Measurements from ENCODE around the gene CH25H.

Gene CH25H

DNA sequence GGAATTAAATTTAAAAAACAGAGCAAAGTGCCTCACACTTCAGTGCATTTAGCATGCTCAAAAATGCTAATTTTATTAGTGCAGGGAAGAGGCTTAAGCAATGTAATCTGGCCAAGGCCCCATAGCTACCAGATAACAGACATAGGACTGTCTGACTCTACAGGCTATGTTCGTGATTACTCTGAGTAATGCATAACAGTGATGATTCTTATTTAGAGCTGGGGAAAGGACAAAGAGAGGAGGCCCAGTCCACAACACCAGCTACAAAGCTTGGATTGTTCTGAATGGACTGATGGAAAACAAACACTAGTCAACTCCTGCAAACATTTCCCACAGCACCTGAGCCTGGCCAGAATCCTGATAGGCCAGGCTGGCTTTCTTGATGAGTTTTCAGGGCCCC, 8.4 kb upstream of the CH25H start:
- TF ChIP-seq GATA3 (IDR thresholded peaks at IDR 0.05; ENCODE audit: low read depth, low read length) (no peak), GATA2 (IDR thresholded peaks at IDR 0.05; ENCODE audit: low read depth, low read length) (no peak)

DNA sequence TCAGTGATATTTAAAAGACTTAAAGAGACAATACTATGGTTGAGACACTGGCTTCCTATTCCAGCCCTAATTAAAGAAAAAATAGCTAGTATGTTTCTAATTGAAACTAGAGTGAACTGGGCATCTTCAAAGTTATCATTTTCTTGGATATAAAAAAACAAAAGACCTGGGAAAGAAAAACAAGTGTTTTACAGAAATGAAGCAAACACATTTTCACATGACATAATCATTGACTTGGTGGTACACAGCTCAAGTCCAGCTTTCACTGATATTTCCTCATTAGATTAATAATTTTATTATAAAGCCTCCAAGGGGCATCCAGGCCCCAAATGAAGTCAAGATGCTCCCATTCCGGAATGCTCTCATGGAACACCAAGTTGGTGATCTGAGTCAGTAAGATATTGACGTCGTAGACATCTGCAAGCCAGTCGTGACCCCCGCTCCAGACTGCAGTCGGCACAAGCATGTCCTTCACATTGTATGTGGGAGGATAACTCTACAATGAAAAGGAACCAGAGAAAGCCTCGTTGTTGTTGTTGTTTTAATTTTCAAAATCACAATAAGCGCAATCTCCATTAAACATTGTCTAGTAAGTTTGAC, 7.5 kb upstream of the CH25H start:
- TF ChIP-seq GATA2 (IDR thresholded peaks at IDR 0.05; ENCODE audit: low read depth, low read length) (no peak), GATA3 (IDR thresholded peaks at IDR 0.05; ENCODE audit: low read depth, low read length) (no peak)

DNA sequence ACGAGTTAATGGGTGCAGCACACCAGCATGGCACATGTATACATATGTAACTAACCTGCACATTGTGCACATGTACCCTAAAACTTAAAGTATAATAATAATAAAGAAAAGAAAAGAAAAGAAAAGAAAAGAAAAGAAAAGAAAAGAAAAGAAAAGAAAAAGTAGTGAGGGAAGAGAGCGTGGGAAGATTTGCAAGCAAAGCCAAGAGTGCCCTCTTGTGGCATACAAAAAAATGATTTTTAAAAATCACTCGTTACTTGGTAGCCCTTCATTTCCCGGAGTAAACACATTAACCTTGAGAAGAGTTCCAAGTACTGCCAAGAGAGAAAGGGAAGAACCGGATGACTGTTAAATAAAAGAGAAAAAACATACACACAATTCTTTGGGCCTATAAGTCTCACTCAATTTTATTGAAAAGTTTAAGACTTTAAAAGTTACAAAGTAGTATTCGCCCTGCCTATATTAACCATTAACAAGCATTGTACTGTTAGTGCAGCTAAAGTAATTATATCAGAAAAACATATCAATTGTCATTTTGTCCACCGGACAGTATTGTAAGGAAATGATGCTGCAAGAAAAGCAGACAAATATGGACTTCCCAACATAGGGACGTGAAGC, 6.2 kb upstream of the CH25H start:
- no peak for TF ChIP-seq GATA2 (IDR thresholded peaks at IDR 0.05; ENCODE audit: low read depth, low read length)
- no peak for TF ChIP-seq GATA3 (IDR thresholded peaks at IDR 0.05; ENCODE audit: low read depth, low read length)

DNA sequence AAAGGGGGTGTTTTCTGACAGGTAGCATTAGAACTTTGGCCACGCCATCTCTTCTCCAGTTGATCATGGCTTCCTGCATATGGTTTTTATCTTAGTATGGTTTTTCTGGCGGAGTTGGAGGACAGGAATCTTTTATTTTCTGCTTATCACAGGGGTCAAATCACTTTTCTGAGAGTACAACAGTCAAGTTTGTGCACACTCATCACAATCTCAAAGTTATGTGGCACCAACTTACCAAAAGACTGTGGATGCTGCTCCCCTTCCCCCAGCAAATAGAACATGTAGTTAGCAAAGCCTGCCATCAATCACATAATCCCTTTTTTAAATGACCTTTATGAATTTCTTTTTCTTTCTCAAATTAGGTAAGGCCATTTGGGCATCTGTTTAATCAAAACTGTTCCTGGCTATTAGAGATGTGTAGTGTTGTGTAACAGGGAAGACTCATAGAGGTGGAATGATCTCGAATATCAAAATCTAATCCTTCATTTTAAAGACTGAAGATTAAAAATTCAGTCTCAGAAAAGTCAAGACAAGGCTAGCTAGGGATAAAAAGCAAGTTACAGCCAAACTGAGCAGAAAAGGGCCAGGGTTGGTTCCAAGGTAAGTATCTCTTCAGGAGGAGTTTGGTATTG, 3.8 kb upstream of the CH25H start:
- TF ChIP-seq GATA3 (IDR thresholded peaks at IDR 0.05; ENCODE audit: low read depth, low read length) (no peak), GATA2 (IDR thresholded peaks at IDR 0.05; ENCODE audit: low read depth, low read length) (no peak)

DNA sequence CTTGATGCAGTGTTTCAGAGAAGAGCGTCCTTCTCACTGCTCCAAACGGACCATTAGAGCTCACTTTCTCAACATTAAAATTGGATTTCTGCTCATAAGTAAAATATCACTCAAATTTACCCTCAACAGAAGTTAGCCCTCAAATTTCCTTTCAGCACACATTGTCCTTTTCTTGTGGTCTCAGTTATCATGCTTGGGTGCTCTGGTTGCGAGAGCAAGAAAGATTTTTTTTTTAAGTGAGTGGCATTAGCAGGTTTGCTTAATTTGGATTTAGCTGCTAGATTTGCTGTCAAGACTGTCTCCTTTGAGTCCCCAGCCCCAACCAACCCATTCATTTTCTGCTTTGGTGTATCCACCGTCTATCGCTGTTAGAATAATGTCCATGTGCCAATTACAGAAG, 2.6 kb upstream of the CH25H start:
- TF ChIP-seq GATA2 (IDR thresholded peaks at IDR 0.05; ENCODE audit: low read depth, low read length) = no peak
- TF ChIP-seq GATA3 (IDR thresholded peaks at IDR 0.05; ENCODE audit: low read depth, low read length) = no peak

DNA sequence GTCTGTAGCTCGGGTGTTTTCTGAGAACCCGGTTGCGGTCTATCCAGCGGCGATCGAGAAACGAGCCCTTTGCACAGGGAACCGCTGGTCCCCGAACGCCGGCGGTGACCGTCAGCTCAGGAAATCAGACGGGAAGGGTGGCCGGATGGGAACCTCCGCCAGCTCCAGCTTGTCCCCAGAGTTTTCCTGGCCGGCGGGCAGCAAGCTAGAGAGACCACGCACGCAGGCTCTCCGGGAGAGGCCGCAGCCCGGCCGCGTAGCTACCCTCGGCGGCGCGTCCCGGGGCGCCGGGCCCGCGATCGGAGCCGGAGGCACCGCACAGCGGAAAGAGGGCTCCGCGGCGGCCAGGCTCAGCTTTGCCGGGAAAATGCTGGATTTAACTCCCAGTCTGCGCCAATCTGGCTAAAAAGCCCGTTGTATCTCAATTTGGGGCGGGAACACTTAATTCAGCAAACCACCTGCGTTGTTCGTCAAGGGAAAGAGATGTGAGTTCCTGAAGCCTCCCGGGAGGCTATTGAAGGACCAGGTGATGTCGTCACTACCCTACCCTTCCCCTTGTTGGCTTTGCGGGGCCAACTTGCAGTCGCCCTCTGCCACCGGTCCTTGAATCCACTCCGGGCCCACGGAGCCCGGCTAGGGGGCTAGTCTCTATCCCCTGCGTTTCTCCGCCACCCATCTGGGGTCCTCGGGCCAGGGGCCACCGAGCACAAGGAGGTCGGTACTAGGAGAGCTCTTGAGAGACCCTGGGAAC, 859 bp upstream of the CH25H start:
- TF ChIP-seq GATA2 (IDR thresholded peaks at IDR 0.05; ENCODE audit: low read depth, low read length) = no peak
- TF ChIP-seq GATA3 (IDR thresholded peaks at IDR 0.05; ENCODE audit: low read depth, low read length) = no peak

DNA sequence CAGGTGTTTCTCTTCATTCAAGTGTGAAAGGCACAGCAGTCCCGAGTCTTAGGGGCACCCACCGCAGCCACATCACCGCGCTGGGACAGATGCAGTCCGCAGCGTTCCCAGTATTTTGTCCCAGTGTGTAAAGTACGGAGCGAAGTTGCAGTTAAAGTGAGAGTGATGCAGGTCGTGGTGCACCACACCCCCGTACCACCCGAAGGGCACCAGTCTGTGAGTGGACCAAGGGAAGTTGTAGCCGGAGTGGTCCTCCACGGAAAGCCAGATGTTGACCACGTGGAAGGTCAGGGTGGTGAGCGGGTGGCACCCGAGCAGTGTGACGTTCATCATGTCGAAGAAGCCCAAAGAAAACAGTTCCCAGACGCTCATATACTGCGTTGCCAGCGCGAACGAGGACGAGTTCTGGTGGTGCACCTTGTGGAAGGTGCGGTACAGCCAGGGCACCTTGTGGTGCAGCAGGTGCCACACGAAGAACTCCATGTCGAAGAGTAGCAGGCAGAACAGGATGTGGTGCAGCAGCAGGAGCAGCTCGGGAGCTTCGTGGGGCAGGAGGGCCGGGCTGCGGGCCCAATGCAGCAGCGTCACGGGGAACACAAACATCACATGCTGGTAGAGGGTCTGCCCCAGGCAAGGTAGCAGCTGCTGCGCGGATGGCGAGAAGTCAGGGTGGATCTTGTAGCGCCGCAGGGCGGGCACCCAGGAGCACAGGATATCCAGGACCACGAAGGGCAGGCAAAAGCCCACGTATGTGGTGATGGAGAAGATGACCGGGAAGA, 526 bp downstream of the CH25H start:
- TF ChIP-seq GATA2 (IDR thresholded peaks at IDR 0.05; ENCODE audit: low read depth, low read length) (no peak), GATA3 (IDR thresholded peaks at IDR 0.05; ENCODE audit: low read depth, low read length) (no peak)

DNA sequence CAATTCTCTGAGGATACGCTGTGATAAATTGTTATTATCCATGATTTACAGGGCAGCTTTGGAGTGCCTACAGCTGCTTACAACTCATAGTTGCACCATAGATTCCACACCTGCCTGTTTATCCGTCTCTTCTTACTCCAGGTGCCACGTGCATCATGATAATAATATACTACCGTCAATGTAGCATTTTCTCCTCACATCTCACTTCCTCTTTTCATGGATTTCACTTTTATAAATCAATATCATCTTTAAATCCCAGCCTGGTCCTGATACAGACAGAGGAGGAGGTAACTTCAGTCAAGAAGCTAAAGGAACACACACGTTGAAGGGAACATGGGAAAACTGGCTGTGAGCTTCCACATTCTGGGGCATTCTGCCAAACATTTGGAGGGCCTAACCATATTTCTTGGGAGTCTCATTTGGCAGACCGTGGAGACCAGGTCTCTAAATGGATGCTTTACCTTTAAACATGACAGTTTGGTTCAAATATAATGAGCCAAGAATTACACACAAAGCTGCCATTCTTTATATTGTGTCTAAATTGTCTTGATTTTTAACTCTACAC, 2.4 kb downstream of the CH25H start:
- TF ChIP-seq GATA2 (IDR thresholded peaks at IDR 0.05; ENCODE audit: low read depth, low read length) = no peak
- no peak for TF ChIP-seq GATA3 (IDR thresholded peaks at IDR 0.05; ENCODE audit: low read depth, low read length)

DNA sequence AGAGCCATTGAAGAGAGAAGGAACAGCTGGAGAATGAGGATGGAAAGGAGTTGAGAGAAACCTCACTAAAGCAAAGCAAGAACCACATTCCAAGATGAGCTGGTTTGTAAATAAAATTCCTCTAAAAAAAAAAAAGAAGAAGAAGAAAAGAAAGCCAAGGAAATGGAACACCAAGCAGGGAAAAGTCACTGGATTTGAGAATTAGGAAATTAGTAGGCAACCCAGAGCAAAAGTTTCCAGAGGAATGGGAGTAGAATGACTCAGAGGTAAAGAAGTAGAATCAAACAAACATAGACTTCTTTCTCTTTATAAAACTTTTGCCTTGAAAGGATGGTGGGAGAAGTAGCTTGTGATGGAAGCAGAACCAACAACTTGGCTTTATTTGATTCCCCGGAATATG, 3.9 kb downstream of the CH25H start:
- TF ChIP-seq GATA2 (IDR thresholded peaks at IDR 0.05; ENCODE audit: low read depth, low read length) = no peak
- no peak for TF ChIP-seq GATA3 (IDR thresholded peaks at IDR 0.05; ENCODE audit: low read depth, low read length)

DNA sequence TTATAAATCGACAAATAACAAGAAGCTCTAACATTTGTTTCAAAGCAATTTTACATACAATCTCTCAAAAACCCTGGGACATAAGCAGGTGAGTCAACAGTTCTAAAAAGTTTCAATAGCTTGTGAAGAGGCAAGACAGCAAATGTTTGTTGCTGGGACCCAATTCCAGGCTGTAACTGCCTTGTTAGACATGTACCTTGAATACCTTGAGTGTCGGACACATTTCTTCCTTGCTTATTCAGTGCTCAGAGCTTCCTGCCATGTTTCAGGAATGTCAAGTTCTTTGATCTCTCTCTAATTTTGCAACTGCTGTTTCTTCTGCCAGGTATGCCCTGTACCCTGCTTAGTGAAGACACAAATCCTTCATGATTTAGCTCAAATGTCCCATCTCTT, 5.1 kb downstream of the CH25H start:
- no peak for TF ChIP-seq GATA3 (IDR thresholded peaks at IDR 0.05; ENCODE audit: low read depth, low read length)

DNA sequence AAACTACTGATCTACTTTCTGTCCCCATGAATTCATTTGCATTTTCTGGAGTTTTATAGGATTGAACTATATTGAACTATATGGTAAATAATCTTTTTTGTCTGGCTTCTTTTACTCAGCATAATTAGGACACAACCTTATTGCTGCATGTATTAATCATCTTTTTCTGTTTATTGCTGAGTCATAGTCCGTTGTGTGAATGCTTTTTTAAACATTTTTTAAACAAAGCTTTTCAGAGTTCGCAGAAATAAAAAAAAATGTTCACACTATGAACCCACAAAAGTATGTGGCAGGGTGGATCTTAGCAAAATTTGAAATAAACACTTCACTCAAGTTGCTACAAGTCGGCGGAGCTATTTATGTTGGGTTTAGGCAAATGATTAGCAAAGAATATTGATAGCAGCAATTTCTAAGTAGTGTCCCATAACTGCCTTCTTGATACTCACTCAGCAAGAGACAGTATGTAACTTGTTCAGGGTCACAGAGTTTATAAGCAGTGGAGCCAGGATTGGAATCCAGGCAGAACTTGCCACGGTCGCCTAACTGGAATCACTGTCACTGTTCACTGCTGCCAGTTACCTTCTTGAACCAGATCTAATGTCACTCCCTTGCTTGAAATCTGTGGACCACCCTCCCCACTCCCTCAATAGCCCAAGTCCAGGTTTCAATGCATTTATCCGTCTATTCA, 5.6 kb downstream of the CH25H start:
- TF ChIP-seq GATA2 (IDR thresholded peaks at IDR 0.05; ENCODE audit: low read depth, low read length) = no peak

DNA sequence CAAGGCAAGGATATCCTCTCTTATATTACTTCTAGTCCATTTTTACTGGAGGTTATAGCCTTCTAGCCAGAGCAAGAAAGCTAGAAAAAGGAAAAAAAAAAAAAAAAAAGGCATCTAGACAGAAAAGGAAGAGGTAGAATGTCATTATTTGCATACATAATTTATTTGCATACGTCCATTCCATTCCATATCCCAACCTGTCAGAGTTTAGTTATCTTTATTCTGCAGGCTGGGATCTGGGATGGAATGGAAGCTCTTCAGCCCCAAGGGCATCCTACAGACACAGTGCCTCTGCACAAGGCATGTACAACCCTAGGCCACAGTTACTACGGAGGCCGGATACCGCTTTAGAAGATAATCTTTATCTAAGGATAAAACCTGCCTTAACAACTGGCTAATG, 9.6 kb downstream of the CH25H start:
- TF ChIP-seq GATA3 (IDR thresholded peaks at IDR 0.05; ENCODE audit: low read depth, low read length) (no peak), GATA2 (IDR thresholded peaks at IDR 0.05; ENCODE audit: low read depth, low read length) (no peak)

DNA sequence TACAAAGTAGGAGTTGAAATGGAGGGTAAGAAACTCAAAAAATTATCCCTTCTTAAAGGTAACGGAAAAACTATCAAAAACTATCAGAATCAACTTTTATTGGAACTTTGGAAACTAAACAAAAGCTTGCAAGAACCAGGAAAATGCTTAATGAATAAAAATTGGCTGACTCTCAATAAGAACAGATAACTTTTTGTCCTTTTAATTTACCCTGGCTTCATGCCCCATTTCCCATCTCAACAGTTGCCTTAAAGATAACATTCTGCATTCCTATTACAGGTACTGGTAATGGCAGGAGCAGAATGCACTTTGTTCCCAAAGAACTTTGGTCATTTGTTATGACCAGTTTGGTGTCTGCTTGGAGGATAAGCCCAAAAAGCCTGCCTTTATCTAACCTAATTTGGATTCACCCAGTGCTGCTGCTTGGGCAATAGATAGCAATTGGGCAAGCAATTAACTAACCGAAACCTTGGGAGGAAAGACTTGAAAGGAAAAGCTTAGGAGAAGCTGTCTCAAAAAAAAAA, 17.8 kb downstream of the CH25H start:
- no peak for TF ChIP-seq GATA2 (IDR thresholded peaks at IDR 0.05; ENCODE audit: low read depth, low read length)
- no peak for TF ChIP-seq GATA3 (IDR thresholded peaks at IDR 0.05; ENCODE audit: low read depth, low read length)

Measured in SH-SY5Y (cell line).